HG03520 (cell line): ENCODE results near the gene CLIP2.
"Not testable (repeated sequence)": the region's sequence is repeated elsewhere in the genome, so short reads cannot be mapped to it uniquely, and the experiment has no call there.

ENCODE experiments used
- ATAC-seq: cut with Tn5 transposase; IDR thresholded peaks from one replicate; pipeline ENCODE4 v1.9.1; 2021; ENCODE audit warnings: mild to moderate bottlenecking, moderate library complexity; ENCODE audit not compliant: unreplicated experiment

CLIP2 gene

DNA sequence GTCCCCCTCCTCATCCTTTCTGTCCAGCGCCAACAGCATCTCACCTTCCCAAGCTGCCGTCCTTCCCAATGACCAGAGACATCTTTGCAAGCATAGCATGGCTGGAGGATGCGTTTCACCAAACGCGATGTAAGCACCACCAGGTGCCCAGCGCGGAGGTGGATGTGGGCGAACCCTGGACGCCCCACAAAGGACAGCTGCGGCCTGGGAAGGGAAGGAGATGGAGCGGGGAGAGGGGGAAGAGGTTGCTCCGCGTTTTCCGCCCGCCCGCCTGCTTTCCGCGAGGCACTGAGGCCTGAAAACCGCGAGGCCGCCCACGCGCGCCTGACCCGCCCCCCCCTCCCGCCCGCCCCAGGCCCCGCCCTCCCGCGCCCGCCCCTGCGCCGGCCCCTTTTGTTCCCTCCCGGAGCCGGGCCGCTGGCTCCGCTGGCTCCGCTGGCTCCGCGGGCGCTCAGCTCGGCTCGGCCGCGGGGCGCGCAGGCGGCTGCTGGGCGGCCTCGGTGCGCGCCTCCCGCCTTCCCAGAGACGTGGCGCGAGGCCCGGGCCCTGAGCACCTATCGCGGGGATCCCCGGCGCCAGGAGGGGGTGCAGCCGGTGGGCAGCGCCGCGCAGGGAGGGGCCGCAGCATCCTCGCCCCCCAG is at the start of gene CLIP2:
CLIP2 (plus strand) TSS at position 390 of the 641 bp plus-strand sequence. CDS start 28,140 bp downstream, outside the sequence.
- ATAC-seq, result no peak

DNA sequence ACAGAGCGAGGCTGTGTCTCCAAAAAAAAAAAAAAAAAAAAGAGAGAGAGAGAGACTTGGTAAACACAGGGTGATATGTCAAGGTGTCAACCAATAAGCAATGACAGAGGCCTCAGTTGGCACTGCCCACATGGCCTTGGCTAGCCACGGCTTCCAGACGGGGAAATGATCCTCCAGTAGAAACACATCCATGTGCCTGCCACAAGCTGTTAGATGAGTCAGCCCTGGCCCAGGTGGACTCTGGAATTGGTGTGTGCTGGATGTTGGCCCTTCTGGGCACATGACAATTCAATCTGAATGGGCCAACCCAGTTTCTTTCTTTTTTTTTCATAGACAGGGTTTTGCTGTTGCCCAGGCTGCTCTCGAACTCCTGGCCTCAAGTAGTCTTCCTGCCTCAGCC is 48.7 kb upstream of the CLIP2 start:
- no peak for ATAC-seq

DNA sequence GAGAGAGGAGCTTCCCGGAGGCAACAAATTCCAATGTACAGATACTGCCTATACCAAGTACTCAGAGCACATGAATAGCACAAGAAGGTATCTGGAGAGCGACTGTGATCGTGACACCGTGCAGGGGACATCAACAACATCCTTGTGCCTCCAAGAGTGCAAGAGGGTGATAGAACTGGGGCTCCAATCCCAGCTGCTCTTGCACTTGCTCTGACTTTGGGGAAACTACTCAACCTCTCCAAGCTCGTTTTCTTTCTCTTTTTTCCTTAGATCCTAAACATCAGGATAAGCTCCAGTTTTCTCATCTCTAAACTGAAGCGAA is 47.1 kb upstream of the CLIP2 start:
- ATAC-seq, result no peak

DNA sequence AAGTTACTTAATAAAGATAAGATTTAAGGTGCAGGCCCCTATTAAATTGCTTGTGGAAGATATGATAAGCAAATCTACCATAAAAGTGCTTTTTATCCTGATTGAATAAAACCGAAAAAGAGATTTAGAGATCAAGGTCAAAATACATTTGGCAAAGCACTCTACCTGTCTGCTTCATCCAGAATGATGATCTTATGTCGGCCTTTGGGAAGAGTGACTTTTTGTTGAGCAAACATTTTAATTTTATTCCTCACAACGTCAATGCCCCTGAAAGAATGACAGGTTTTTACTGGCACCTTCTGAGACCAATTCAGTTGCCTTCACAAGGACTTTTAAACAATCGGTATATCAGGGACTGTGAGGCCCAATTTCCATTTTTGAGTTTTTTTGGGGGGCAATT is 42.7 kb upstream of the CLIP2 start:
- no peak for ATAC-seq

DNA sequence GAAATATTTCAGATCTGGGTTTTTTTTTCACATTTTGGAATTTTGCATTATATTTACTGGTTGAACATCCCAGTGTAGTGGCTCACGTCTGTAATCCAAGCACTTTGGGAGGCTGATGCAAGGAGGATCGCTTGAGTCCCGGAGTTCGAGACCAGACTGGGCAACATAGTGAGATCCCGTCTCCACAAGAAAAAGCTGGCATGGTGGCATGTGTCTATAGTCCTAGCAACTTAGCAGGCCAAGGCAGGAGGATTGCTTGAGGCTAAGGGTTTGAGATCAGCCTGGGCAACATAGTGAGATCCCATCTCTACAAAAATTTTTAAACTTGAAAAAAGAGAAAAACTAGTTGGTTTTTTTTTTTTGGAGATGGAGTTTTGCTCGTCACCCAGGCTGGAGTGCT is 41.1 kb upstream of the CLIP2 start:
- ATAC-seq, result no peak

DNA sequence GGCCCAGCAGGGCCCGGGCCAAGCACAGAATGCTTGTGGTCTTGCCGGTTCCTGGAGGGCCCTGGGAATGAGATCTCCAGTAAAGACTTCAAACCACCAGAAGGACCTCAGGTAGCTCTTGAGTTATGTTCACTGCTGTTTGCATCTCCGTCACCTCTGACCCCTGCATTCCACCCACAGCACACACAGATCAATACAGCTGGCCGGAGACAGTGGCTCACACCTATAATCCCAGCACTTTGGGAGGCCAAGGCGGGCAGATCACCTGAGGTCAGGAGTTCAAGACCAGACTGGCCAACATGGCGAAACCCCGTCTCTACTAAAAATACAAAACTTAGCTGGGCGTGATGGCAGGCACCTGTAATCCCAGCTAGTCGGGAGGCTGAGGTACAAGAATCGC is 40.1 kb upstream of the CLIP2 start:
- ATAC-seq, result not testable (repeated sequence)

DNA sequence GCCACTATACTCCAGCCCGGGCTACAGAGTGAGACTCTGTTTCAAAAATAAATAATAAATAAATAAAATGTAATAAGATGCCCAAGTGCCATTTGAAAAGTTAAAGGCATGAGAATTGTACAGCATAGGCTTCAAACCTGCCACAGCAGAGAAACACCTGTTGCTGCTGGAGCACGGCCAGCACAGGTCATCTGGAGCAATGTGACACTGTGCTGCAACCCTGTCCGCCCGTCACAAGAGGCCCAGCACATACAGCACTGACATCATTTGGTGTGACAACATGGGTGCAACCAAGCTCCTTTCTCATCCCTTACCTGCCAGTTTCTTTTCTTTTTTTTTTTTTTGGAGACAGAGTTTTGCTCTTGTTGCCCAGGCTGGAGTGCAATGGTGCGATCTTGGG is 36.3 kb upstream of the CLIP2 start:
- ATAC-seq, result no peak

DNA sequence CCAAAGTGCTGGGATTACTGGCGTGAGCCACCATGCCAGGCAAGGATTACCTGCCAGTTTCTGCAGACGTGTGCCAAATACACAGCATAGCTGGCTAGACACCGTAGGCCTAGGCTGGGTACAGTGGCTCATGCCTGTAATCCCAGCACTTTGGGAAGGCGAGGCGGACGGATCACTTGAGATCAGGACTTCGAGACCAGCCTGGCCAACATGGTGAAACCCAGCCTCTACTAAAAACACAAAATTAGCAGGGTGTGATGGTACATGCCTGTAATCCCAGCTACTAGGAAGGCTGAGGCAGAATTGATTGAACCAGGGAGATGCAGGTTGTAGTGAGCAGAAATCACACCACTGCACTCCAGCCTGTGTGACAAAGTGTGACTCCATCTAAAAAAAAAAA is 35.9 kb upstream of the CLIP2 start:
- ATAC-seq, result no peak

DNA sequence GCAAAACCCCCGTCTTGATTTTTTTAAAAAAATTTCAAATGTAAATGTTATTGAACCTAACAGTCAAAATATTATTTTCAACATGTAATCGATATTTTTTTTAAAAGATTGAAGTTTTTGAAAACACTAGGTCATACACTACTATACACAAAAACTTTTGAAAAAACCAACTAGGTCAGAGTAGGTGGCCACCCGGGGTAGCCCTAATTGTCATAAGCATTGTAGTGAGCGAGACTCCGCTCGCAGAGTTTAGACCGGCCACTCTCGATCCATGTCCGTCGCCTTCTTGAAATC is 35.4 kb upstream of the CLIP2 start:
- ATAC-seq, result no peak

DNA sequence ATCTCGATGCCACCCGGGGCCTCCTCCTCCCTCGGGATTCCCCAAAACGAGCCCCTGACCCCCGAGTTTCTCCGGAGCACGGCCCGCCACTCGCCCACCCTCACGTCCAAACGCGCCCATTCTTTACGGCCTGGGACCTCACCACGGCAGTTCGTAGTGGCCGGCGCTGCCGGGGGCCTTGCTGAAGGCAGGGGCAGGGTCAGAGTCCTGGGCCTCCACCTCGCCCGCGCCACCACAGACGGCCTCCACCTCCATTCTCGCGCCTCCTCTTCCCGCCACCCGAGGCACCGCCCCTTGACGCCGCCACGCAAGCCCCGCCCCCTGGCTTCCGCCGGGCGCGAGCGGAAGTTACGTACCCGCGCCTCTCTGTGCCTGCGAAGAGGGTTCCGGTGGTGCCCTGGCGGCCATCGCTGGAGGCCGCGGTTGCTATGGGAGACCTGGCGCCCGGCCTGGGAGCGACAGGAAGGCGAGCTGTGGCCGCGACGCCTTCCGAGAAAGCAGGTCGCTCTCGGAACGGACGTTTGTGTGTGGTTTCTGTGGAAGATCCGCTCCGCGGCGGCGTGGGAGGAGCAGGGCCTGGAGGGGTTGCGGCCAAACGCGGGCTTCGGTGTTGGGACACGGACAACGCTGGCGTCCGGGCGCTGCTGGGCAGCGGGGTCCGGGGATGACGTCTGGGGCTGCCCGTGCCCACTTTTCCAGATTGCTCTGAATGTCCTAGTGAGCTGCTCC is 34.9 kb upstream of the CLIP2 start, which contains the start of gene RFC2:
RFC2 (minus strand) TSS at position 271 of the 729 bp plus-strand sequence; CDS start at position 255, 16 bp downstream.
- ATAC-seq, result peak; percentile 88

DNA sequence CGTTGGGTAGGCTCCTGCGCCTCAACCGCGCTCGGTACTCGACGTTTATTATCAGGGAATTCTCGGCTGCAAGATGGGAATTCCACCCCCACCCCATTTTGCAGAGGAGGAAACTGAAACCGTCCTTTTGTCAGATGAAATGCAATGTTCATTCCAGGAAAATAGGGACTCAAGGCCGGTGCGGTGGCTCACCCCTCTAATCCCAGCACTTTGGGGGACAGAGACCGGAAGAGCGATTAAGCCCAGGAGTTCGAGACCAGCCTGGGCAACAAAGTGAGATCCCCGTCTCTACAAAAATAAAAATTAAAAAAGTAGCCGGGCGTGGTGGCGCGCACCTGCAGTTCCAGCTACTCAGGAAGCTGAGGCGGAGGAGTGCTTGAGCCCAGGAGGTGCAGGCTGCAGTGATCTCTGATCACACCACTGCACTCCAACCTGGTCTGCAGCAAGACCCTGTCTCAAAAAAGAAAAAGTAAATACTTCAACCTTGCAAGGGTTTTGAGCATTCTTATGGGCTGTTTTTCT is 34.3 kb upstream of the CLIP2 start:
- no peak for ATAC-seq

DNA sequence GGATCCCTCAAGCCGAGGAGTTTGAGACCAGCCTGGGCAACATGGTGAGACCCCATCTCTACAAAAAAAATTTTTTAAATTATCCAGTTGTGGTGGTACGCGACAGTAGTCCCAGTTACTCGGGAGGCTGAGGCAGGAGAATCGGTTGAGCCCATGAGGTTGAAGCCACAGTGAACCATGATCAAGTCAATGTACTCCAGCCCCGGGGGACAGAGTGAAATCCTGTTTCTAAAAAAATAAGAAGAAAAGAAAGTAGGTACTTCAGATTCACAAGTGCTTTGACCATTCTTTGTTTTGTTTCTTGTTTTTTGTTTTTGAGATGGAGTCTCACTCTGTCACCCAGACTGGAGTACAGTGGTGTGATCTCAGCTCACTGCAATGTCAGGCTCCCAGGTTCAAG is 33.7 kb upstream of the CLIP2 start:
- not testable (repeated sequence) for ATAC-seq

DNA sequence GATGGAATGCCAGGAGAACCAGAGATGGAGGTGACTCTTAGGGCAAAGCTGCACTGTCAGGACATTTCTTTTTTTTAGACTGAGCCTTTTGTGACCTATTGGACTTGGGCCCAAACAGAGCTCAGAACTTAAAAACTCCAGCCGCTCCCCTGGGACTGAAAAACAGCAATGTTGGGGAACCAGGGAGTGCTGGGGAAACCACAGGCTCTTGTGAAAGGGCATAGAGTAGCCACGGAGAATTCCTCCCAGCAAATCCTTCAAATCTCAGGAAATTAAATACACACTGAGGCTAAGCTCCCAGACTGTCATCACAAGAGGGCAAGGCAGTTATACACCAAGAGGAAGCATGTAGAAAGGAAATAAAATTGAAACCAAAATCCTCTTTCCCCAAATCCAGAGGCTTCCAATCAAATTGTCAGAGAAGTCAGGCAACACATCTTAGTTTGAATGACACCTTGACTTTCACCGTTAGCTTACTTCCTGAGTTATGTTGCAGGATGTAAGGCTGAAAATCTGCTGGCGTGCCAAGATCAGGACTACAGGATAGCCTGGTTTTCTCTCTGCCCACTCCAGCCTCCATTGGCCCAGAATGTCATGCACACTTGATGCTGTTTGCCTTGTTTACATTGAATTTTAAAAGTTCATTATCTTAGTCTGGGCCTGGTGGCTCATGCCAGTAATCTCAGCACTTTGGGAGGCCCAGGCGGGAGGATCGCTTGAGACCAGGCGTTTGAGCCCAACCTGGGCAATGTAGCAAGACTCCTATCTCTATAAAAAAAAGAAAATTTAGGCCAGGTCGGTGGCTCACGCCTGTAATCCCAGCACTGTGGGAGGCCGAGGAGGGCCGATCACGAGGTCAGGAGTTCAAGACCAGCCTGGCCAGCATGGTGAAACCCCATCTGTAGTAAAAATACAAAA is 32.5 kb upstream of the CLIP2 start:
- ATAC-seq, result no peak

DNA sequence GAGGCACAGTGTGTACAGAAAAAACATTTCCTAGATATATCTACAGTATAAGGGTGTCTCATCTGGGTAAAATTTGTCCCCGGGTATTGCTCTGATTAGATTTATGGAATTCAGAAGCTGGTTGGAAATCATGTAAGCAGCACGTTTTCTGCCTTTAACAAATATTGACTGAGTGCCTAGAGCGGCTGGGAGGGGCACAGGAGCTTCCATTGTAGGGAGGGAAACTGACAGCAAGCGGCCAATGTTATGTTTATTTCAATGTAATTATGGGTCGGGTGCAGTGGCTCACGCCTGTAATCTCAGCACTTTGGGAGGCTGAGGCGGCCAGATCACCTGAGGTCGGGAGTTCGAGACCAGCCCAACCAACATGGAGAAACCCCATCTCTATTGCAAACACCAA is 30.6 kb upstream of the CLIP2 start:
- no peak for ATAC-seq

DNA sequence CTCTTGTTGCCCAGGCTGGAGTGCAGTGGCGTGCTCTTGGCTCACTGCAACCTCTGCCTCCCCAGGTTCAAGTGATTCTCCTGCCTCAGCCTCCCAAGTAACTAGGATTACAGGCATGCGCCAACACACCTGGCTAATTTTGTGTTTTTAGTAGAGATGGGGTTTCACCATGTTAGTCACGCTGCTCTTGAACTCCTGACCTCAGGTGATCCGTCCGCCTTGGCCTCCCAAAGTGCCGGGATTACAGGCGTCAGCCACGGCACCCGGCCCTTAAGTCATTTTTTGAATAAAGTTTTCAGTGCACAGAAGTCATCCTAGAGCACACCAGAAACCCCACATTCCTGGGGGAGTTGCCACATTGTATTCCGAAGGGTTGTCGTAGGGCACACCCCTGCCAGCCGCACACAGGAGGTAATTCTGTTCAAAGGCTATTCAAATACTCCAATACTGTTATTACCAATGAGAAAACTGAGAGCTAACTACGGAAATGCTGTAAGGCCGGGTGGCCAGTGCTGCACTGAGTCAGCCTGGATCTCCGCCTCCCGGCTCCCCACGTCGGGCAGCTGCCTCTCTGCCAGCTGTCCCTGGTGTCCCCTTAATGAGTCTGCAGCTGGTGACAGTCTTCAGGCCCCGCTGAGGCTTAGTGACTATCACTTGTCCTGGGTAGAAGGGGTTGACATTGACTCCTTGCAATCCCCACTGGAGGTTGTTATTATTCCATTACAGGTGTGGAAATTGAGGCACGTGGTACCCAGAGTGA is 26.4 kb upstream of the CLIP2 start:
- ATAC-seq, result no peak

DNA sequence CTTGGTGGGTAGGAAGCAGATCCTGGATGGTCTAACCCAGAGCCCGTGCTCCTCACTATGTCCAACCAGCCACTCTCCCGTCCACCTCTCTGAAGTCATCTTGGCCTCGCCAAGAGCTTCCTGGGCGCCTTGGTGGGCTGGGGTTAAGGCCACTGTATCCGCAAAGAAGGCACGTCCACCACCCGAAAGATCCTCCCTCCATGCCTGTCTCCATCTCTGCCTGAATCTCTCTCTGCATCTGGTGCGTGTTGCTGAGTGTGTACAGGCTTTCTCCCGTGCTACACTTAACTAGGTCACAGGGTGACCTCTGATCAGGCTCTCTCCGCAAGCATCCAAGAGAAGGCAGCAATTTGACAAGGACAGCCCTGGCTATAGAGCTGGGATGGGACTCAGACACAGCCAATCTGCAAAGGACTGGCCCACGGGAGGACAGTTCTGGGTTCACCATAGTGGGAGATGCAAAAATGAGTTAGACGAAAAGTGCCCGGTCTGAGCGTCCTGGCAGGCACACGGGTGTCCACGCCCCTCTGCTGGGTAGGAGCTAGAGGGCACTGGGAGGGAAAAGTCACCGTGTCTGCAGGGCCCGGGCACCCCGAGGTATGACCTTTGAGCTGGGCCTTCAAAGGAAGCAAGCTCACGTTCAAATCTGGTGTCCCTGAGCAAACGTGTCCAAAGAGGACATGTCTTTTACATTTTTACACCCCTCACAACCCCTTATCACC is 25.6 kb upstream of the CLIP2 start:
- ATAC-seq, result no peak

DNA sequence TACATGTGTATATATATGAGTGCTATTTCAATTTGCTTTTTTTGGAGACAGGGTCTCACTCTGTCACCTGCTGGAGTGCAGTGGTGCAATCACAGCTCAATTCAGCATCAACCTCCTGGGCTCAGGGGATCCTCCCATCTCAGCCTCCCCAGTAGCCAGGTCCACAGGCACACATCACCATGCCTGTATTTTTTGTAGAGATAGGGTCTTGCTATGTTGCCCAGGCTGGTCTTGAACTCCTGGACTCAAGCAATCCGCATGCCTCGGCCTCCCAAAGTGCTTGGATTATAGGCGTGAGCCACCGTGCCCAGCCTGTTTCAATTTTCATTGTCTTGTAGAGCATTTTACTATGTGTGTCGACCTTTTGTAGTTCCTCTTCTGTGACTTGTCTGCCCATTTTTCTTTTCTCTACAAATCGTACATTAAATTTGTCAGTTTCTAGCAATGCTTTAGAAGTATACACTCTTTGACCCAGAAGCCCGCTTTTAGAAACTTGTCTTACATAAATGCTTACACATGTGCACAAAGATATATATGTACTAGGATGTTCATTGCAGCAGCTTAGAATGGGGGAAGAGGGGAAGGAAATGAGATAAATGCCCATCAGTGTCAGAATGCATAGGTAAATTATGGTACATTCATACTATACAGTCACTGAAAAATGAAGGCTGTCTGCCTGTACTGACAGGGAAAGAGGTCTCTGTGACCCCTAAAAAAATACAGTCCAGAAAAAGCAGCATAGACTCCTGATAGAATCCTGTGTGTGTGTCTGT is 22.8 kb upstream of the CLIP2 start:
- no peak for ATAC-seq

DNA sequence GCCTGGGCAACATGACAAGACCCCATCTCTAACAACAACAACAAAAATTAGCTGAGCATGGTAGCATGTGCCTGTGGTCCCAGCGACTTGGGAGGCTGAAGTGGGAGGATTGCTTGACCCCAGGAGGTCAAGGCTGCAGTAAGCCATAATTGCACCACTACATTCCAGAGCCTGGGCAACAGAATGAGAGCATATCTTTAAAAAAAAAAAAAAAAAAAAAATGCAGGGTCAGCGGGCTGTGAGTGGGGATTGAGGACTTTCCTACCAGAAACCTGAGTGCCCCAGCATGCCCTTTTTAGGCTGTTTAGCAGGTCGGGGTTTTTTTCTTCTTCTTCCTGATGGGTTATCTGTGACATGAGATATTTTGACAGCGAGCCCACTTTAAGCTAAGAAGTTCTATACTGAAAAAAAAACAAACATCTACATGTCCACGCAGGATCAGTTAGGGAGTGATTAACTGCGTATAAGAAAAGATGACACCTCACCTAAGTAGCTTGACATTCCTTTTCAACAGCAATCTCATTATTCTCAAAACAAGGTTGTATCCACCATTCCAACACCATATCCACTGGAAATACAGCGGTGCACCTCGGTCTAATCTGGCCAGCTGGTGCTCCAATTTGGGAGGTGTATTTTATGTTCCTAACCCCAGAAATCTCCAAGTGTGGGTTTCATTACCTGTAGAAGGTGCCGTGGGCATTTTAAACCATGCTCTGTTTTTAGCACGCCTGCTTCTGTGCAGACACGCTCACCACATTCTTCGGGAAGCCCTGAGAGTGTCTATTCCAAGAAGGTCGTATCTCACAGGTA is 21.2 kb upstream of the CLIP2 start:
- no peak for ATAC-seq
